Tibial nerve (tissue), 4 donors: ENCODE data around the gene CDH5. TPM values are rescaled to one million over a fixed set of nuclear protein-coding genes. Genes with fewer than 3 reads are reported as not detected.

Experiments
- DNase-seq, 2 donors: peaks; one replicate each; pipeline ENCODE4 v3.0.0-alpha.2; 2019; ENCODE audit warnings: low spot score in 2 of 2
- H3K27ac ChIP-seq, 4 donors: fragments of 200-600 bp; sonication (generic) in 3 of 4; one replicate each; pipeline ENCODE4 v1.5.1; 2017 to 2019; ENCODE audit warnings: mild to moderate bottlenecking in 1 of 4
- H3K27me3 ChIP-seq, 2 donors: fragments of 200-600 bp; sonication (generic) in 1 of 2; one replicate each; pipeline versions ENCODE4 v1.5.1 to v1.6.0; 2017 to 2019
- H3K36me3 ChIP-seq, 3 donors: fragments of 200-600 bp; sonication (generic); one replicate each; pipeline ENCODE4 v1.5.1; 2018 to 2019
- H3K4me1 ChIP-seq, 4 donors: fragments of 200-600 bp; sonication (generic) in 3 of 4; one replicate each; pipeline ENCODE4 v1.5.1; 2017 to 2019
- H3K4me3 ChIP-seq, 4 donors: fragments of 200-600 bp; sonication (generic) in 3 of 4; one replicate each; pipeline ENCODE4 v1.5.1; 2017 to 2019; ENCODE audit warnings: mild to moderate bottlenecking in 1 of 4, moderate library complexity in 1 of 4
- H3K9me3 ChIP-seq, 4 donors: fragments of 200-600 bp; sonication (generic) in 3 of 4; one replicate each; pipeline ENCODE4 v1.5.1; 2017 to 2019
- CTCF ChIP-seq, 5 experiments: fragments of 200-600 bp in 3 of 5; fragments of 450-650 bp in 2 of 5; sonication (generic) in 3 of 5; IDR thresholded peaks; one replicate each; pipeline ENCODE4 v1.5.1; 2016 to 2019; ENCODE audit warnings: antibody characterized with exemption in 5 of 5, mild to moderate bottlenecking in 3 of 5, moderate library complexity in 2 of 5
- EP300 ChIP-seq, 2 donors: sonication (generic); formaldehyde crosslinking; IDR thresholded peaks; one replicate each; pipeline ENCODE4 v1.6.1; 2017; ENCODE audit warnings: antibody characterized with exemption in 2 of 2, mild to moderate bottlenecking in 1 of 2
- POLR2A ChIP-seq, 2 donors: fragments of 450-650 bp; IDR thresholded peaks; one replicate each; pipeline ENCODE4 v1.6.1; 2017; ENCODE audit warnings: antibody characterized with exemption in 2 of 2, mild to moderate bottlenecking in 2 of 2, moderate library complexity in 2 of 2
- WGBS, 2 donors: methylation state at CpG; one replicate each; pipeline ENCODE4 v1.1.5; 2018; 5-methylcytosine and 5-hydroxymethylcytosine counted together
- total RNA-seq, 4 donors: library from RNA; depleted of rRNA; stranded (reverse); fragments of >200 nt; gene quantifications; one replicate each; pipeline ENCODE4 v1.1.0, GENCODE V29; 2016

The CDH5 gene
- total RNA-seq, 4 donors from 2014 or later = 47.3 to 79.3 (median 67.0) TPM

DNA sequence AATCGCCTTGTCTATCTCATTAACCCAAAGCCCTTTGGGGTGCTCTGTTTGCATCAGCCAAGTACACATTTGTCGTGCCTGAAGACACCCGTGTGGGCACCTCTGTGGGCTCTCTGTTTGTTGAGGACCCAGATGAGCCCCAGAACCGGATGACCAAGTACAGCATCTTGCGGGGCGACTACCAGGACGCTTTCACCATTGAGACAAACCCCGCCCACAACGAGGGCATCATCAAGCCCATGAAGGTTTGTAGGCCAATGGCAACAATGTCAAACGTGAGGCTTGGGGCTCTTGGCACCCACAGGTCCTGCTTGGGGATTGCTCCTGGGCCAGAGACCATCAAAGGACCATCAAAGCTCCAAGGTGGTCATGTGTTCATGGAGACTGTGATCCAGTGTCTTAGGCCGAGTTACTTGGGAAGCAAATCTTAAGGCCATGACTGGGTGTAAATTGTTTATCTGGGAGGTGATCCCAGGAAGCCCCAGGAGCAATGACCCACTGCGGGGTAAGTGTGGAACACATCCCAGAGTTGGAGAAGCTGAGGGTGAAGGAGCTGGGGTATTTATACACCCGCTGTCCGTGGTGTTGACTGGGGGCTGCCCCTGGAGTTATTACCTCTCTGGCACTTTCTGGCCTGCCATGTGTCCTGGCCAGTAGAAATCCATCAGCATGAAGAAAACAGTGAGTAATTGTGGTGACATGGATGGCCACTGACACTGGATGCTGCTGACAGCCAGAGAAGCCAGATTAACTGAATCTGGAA lies 24.0 kb downstream of the CDH5 start:
- no peak overlapping the region for H3K27ac ChIP-seq
- WGBS, 2 donors = 83 to 84% methylated on average over 14 of the region's 14 CpGs
- no peak for DNase-seq
- H3K4me3 ChIP-seq = no peak overlapping the region
- H3K36me3 ChIP-seq = peaks cover 0 to 27% (median 0%) of the 10 kb centered on the region in 3 donors
- H3K27me3 ChIP-seq = no peaks in the 10 kb centered on the region
- peaks cover 0 to 7% (median 0%) of the 10 kb centered on the region in 4 donors for H3K4me1 ChIP-seq
- no peaks in the 10 kb centered on the region for H3K9me3 ChIP-seq
- TF ChIP-seq CTCF (IDR thresholded peaks at IDR 0.05) (no peak), EP300 (IDR thresholded peaks at IDR 0.05) (no peak), POLR2A (IDR thresholded peaks at IDR 0.05) (no peak)

DNA sequence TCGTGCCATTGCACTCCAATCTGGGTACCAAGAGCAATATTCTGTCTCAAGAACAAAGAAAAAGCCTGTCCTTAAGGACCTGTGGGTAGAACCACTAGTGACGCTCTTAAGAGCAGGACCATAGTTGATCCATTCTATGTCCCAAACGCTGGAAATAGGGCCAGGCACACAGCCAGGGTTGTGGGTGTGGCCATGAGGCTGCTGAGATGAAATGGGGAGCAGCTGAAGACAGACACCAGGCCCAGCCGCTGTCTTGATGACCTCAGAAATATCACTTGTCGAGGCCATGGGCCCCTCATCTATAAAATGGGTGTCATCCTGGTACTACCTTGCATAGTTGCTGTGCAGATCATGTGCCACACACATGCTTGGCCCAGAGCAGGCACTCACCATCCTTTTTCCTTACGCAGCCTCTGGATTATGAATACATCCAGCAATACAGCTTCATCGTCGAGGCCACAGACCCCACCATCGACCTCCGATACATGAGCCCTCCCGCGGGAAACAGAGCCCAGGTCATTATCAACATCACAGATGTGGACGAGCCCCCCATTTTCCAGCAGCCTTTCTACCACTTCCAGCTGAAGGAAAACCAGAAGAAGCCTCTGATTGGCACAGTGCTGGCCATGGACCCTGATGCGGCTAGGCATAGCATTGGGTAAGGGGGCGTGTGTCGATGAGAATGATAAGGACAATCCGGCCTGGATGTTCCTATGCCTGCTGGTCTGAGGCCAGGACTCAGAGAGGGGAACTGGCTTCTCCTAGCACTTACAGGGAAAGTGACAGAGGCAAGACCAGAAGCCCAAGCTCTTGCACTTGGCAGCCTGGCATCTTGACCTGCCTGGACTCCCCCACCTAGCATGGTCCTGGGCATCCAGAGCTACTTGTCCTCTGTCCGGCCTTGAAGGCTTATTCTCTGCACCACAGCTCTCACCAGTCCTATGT lies 25.5 kb downstream of the CDH5 start:
- Histone ChIP-seq H3K9me3 (no peaks in the 10 kb centered on the region), H3K36me3 (peaks cover 0 to 27% (median 0%) of the 10 kb centered on the region in 3 donors)
- no peak for DNase-seq

GRCh38 chr16:66395806-66396555 lies 29.5 kb downstream of the CDH5 start:
- Histone ChIP-seq H3K4me3 (no peak overlapping the region), H3K27me3 (no peaks in the 10 kb centered on the region), H3K36me3 (peaks cover 0 to 7% (median 0%) of the 10 kb centered on the region in 3 donors), H3K27ac (no peak overlapping the region), H3K4me1 (peaks cover 0 to 18% (median 0%) of the 10 kb centered on the region in 4 donors), H3K9me3 (no peaks in the 10 kb centered on the region)
- no peak for TF ChIP-seq CTCF (IDR thresholded peaks at IDR 0.05)
- TF ChIP-seq EP300 (IDR thresholded peaks at IDR 0.05) = no peak
- no peak for TF ChIP-seq POLR2A (IDR thresholded peaks at IDR 0.05)
- DNase-seq = no peak
- WGBS, 2 donors = 85 to 93% methylated on average over 7 of the region's 7 CpGs

More for the DNA sequence above, 25.5 kb downstream of the CDH5 start:
- Histone ChIP-seq H3K27ac (no peak overlapping the region), H3K27me3 (no peaks in the 10 kb centered on the region), H3K4me1 (peaks cover 0 to 7% (median 0%) of the 10 kb centered on the region in 4 donors), H3K4me3 (no peak overlapping the region)
- TF ChIP-seq EP300 (IDR thresholded peaks at IDR 0.05) = no peak
- TF ChIP-seq CTCF (IDR thresholded peaks at IDR 0.05) = no peak
- no peak for TF ChIP-seq POLR2A (IDR thresholded peaks at IDR 0.05)
- 80% methylated on average over 17 to 18 of the region's 18 CpGs for WGBS, 2 donors

DNA sequence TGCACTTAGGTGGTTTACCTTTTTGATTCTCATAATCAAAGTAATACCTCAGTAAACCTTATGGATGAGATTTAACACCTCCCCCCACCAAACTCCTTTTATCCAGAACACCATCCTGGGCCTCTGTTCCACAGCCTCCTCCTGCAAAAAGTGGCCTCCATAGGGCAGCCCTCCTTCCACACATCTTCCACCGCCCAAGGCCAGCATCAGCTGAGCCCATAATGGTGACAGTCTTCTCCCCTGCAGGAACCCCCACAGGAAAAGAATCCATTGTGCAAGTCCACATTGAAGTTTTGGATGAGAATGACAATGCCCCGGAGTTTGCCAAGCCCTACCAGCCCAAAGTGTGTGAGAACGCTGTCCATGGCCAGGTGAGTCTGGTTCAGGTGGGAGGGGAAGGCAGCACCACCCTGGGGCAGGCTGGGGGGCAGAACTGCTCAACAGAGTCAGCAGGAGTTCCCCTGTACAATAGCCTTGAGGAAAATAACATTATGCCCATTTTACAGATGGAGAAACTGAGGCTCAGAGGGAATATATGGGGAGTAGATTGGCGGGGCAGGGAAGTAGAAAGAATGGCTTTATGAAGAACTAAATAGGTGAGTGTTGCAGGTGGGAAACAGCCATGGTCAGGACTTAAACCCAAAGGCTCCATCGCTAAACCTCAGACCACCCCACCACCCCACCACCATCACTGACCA lies 31.4 kb downstream of the CDH5 start:
- Histone ChIP-seq H3K9me3 (no peaks in the 10 kb centered on the region), H3K36me3 (peaks cover 0 to 9% (median 0%) of the 10 kb centered on the region in 3 donors), H3K4me1 (peaks cover 0 to 19% (median 0%) of the 10 kb centered on the region in 4 donors), H3K4me3 (no peak overlapping the region), H3K27me3 (no peaks in the 10 kb centered on the region), H3K27ac (no peak overlapping the region)
- DNase-seq = no peak
- 86 to 88% methylated on average over 5 of the region's 5 CpGs for WGBS, 2 donors
- no peak for TF ChIP-seq EP300 (IDR thresholded peaks at IDR 0.05)
- TF ChIP-seq POLR2A (IDR thresholded peaks at IDR 0.05) = no peak
- TF ChIP-seq CTCF (IDR thresholded peaks at IDR 0.05) = no peak
